Measurements from ENCODE around the gene PRKAR1B.

Gene PRKAR1B

GRCh38 chr7:503575-504111 is 223.4 kb downstream of the PRKAR1B start:
- DNase-seq = no peak

- DNase-seq = no peak
Measured at GRCh38 chr7:502296-502695, 224.8 kb downstream of the PRKAR1B start.

GRCh38 chr7:501526-501925 is 225.6 kb downstream of the PRKAR1B start:
- no peak for DNase-seq

- no peak for DNase-seq
Measured at GRCh38 chr7:500521-501420, 226.3 kb downstream of the PRKAR1B start.

GRCh38 chr7:499853-500485 is 227.1 kb downstream of the PRKAR1B start:
- no peak for DNase-seq

All from CD4-positive, alpha-beta T cell treated with Interleukin-12 subunit alpha and Interleukin-12 subunit beta, for 1 hour (primary cell).